H9 (cell line): ENCODE data around the gene SMCO4. TPM values are rescaled to one million over a fixed set of nuclear protein-coding genes. Genes with fewer than 3 reads are reported as not detected.

ENCODE experiments used
- DNase-seq: peaks from one replicate; pipeline ENCODE4 v3.0.0-alpha.2; 2017
- H2AFZ ChIP-seq: one replicate; pipeline ENCODE4 v1.6.1; 2013; ENCODE audit warnings: mild to moderate bottlenecking, low read length, control low read depth, moderate library complexity
- H2AK5ac ChIP-seq: 2 replicates; pipeline ENCODE4 v1.6.1; 2013; ENCODE audit warnings: low read length, control low read depth, mixed read lengths; ENCODE audit not compliant: insufficient read length
- H2BK120ac ChIP-seq: one replicate; pipeline ENCODE4 v1.6.1; 2013; ENCODE audit warnings: low read depth, mild to moderate bottlenecking, low read length, control low read depth, inconsistent platforms; ENCODE audit not compliant: poor library complexity, severe bottlenecking
- H2BK12ac ChIP-seq: 2 replicates; pipeline ENCODE4 v1.6.1; 2013; ENCODE audit warnings: low read length, control low read depth, mixed read lengths, low read depth; ENCODE audit not compliant: insufficient read length
- H2BK15ac ChIP-seq: 2 replicates; pipeline ENCODE4 v1.6.1; 2013; ENCODE audit warnings: low read depth, low read length, control low read depth
- H2BK20ac ChIP-seq: one replicate; pipeline ENCODE4 v1.6.1; 2013; ENCODE audit warnings: low read depth, mild to moderate bottlenecking, low read length, control low read depth, inconsistent platforms; ENCODE audit not compliant: poor library complexity, severe bottlenecking
- H2BK5ac ChIP-seq: 2 replicates; pipeline ENCODE4 v1.6.1; 2013; ENCODE audit warnings: low read length, control low read depth, mixed read lengths; ENCODE audit not compliant: insufficient read length
- H3K14ac ChIP-seq: 2 replicates; pipeline ENCODE4 v1.6.1; 2013; ENCODE audit warnings: low read length, control low read depth; ENCODE audit not compliant: insufficient read depth
- H3K18ac ChIP-seq: 2 replicates; pipeline ENCODE4 v1.6.1; 2013; ENCODE audit warnings: low read depth, mild to moderate bottlenecking, mixed read lengths, low read length, control low read depth; ENCODE audit not compliant: insufficient read length
- H3K23ac ChIP-seq: 2 replicates; pipeline ENCODE4 v1.6.1; 2013; ENCODE audit warnings: low read length, control low read depth, mixed read lengths, low read depth; ENCODE audit not compliant: insufficient read length
- H3K23me2 ChIP-seq: 2 replicates; pipeline ENCODE4 v1.6.1; 2013; ENCODE audit warnings: low read depth, mild to moderate bottlenecking, mixed read lengths, low read length, control low read depth; ENCODE audit not compliant: insufficient read length, poor library complexity, severe bottlenecking
- H3K27ac ChIP-seq: 2 replicates; pipeline ENCODE4 v1.5.1; 2013; ENCODE audit warnings: low read length, control low read depth, mixed read lengths, low read depth; ENCODE audit not compliant: insufficient read length
- H3K27me3 ChIP-seq: 2 replicates; pipeline ENCODE4 v1.6.1; 2013; ENCODE audit warnings: low read length, control low read depth, inconsistent platforms; ENCODE audit not compliant: insufficient read depth
- H3K4ac ChIP-seq: 2 replicates; pipeline ENCODE4 v1.6.1; 2013; ENCODE audit warnings: low read depth, mild to moderate bottlenecking, control low read depth, inconsistent platforms, low read length, moderate library complexity
- H3K4me1 ChIP-seq: 2 replicates; pipeline ENCODE4 v1.6.1; 2013; ENCODE audit warnings: low read length, control low read depth, inconsistent platforms; ENCODE audit not compliant: insufficient read depth
- H3K4me2 ChIP-seq: 2 replicates; pipeline ENCODE4 v1.6.1; 2013; ENCODE audit warnings: low read length, control low read depth, mixed read lengths; ENCODE audit not compliant: insufficient read length, insufficient read depth
- H3K56ac ChIP-seq: 2 replicates; pipeline ENCODE4 v1.6.1; 2013; ENCODE audit warnings: low read depth, mild to moderate bottlenecking, mixed read lengths, low read length, control low read depth; ENCODE audit not compliant: insufficient read length
- H3K79me1 ChIP-seq: 2 replicates; pipeline ENCODE4 v1.6.1; 2013; ENCODE audit warnings: low read depth, mild to moderate bottlenecking, moderate library complexity, low read length, control low read depth, inconsistent platforms; ENCODE audit not compliant: insufficient read depth, poor library complexity, severe bottlenecking
- H3K79me2 ChIP-seq: 2 replicates; pipeline ENCODE4 v1.6.1; 2013; ENCODE audit warnings: low read length, control low read depth, inconsistent platforms; ENCODE audit not compliant: insufficient read depth
- H3K9ac ChIP-seq: 2 replicates; pipeline ENCODE4 v1.6.1; 2013; ENCODE audit warnings: low read length, control low read depth, mixed read lengths; ENCODE audit not compliant: insufficient read length; ENCODE audit errors: extremely low read depth
- H3K9me3 ChIP-seq: one replicate; pipeline ENCODE4 v1.6.1; 2013; ENCODE audit warnings: low read depth, low read length, inconsistent platforms; ENCODE audit not compliant: control insufficient read depth
- H3T11ph ChIP-seq: one replicate; pipeline ENCODE4 v1.6.1; 2013; ENCODE audit warnings: mild to moderate bottlenecking, low read length, control low read depth, inconsistent platforms
- H4K20me1 ChIP-seq: one replicate; pipeline ENCODE4 v1.6.1; 2013; ENCODE audit not compliant: control insufficient read depth, insufficient read length, insufficient read depth
- H4K5ac ChIP-seq: 2 replicates; pipeline ENCODE4 v1.6.1; 2013; ENCODE audit warnings: low read depth, mild to moderate bottlenecking, mixed read lengths, low read length, control low read depth; ENCODE audit not compliant: insufficient read length
- H4K8ac ChIP-seq: replicated peaks from 2 replicates; pipeline ENCODE4 v1.6.1; 2013; ENCODE audit warnings: low read length, control low read depth, mixed read lengths, low read depth; ENCODE audit not compliant: insufficient read length
- H4K91ac ChIP-seq: 2 replicates; pipeline ENCODE4 v1.6.1; 2013; ENCODE audit warnings: low read depth, mild to moderate bottlenecking, moderate library complexity, mixed read lengths, low read length, control low read depth; ENCODE audit not compliant: insufficient read length
- H3K27ac Mint-ChIP-seq, 3 experiments: 2 replicates in 2 of 3; 3 replicates in 1 of 3; pipeline ENCODE4 v1.8.0; 2020 to 2021; ENCODE audit warnings: mixed read lengths in 3 of 3, mild to moderate bottlenecking in 1 of 3, moderate library complexity in 1 of 3
- H3K27me3 Mint-ChIP-seq: 2 replicates; pipeline ENCODE4 v1.8.0; 2021; ENCODE audit warnings: low read depth, mild to moderate bottlenecking, moderate library complexity, mixed read lengths
- H3K36me3 Mint-ChIP-seq, 3 experiments: 2 replicates in 2 of 3; 3 replicates in 1 of 3; pipeline ENCODE4 v1.8.0; 2020 to 2021; ENCODE audit warnings: low read depth in 3 of 3, mixed read lengths in 3 of 3; ENCODE audit not compliant: insufficient read depth in 1 of 3
- H3K4me1 Mint-ChIP-seq, 2 experiments: 2 replicates each; pipeline ENCODE4 v1.8.0; 2020; ENCODE audit warnings: mixed read lengths in 2 of 2
- H3K4me3 Mint-ChIP-seq, 2 experiments: 2 replicates in 1 of 2; 3 replicates in 1 of 2; pipeline ENCODE4 v1.8.0; 2020 to 2021; ENCODE audit warnings: mild to moderate bottlenecking in 2 of 2, mixed read lengths in 2 of 2, moderate library complexity in 1 of 2
- H3K9me3 Mint-ChIP-seq, 2 experiments: 2 replicates in 1 of 2; 3 replicates in 1 of 2; pipeline ENCODE4 v1.8.0; 2020; ENCODE audit warnings: mild to moderate bottlenecking in 2 of 2, mixed read lengths in 2 of 2, moderate library complexity in 1 of 2
- WGBS: extraction: QIAGEN DNeasy Blood & Tissue Kit; methylation state at CpG from one replicate; pipeline ENCODE4 v1.1.7; 2013; ENCODE audit warnings: missing lambda C conversion rate, low lambda C conversion rate, mixed read lengths; ENCODE audit not compliant: insufficient read length; ENCODE audit errors: extremely low coverage; 5-methylcytosine and 5-hydroxymethylcytosine counted together
- total RNA-seq: library from RNA; stranded (reverse); gene quantifications from 2 replicates; pipeline ENCODE4 v1.2.1, GENCODE V29; 2021
- TF ChIP-seq, protein P1 (sequence below): fragments of 200-600 bp; sonication (generic); conservative IDR thresholded peaks from 3 replicates; pipeline ENCODE4 v1.8.0; 2021; ENCODE audit warnings: antibody characterized with exemption, mild to moderate bottlenecking

SMCO4 gene
- total RNA-seq, 1 experiment from 2014 or later: 35.6 TPM

DNA sequence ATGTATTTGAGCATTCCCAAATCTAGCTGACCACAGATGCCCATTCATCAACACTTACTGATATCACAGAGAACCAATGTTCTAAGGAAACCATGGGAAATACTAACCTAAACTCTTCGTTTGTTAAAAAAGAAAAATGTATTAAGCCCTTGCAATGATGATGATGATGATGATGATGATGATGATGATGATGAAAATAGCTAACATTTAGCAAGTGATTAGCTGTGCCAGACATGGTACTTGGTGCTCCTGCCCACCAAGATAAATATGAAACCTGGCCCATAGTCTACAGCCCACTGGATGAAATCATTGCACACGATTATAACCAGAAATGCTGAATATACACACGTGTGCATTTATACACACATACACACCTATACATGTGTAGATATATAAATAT, 37.5 kb downstream of the SMCO4 start:
- H2BK20ac ChIP-seq: no peak overlapping the region
- no peaks in the 10 kb centered on the region for H3K27me3 Mint-ChIP-seq
- H2BK15ac ChIP-seq: no peak overlapping the region
- H3K14ac ChIP-seq: no peak overlapping the region
- H4K20me1 ChIP-seq: no peaks in the 10 kb centered on the region
- no peak overlapping the region for H2AK5ac ChIP-seq
- no peaks in the 10 kb centered on the region for H3K79me2 ChIP-seq
- no peaks in the 10 kb centered on the region for H3K79me1 ChIP-seq
- peaks cover 17 to 21% (median 17%) of the 10 kb centered on the region in 3 experiments for H3K36me3 Mint-ChIP-seq
- H3K4me2 ChIP-seq: no peak overlapping the region
- no peak overlapping the region for H2BK120ac ChIP-seq
- no peak overlapping the region for H3K23ac ChIP-seq
- H3K9me3 Mint-ChIP-seq: peaks cover 7 to 8% of the 10 kb centered on the region in 2 experiments; a peak in 4 of 5 replicates
- H3K27me3 ChIP-seq: no peaks in the 10 kb centered on the region
- H3K4ac ChIP-seq: no peak overlapping the region
- H3K4me1 Mint-ChIP-seq: no peaks in the 10 kb centered on the region
- no peak overlapping the region for H3K27ac ChIP-seq
- no peak overlapping the region for H3K9ac ChIP-seq
- no peaks in the 10 kb centered on the region for H3K23me2 ChIP-seq
- TF ChIP-seq, protein P1, sequence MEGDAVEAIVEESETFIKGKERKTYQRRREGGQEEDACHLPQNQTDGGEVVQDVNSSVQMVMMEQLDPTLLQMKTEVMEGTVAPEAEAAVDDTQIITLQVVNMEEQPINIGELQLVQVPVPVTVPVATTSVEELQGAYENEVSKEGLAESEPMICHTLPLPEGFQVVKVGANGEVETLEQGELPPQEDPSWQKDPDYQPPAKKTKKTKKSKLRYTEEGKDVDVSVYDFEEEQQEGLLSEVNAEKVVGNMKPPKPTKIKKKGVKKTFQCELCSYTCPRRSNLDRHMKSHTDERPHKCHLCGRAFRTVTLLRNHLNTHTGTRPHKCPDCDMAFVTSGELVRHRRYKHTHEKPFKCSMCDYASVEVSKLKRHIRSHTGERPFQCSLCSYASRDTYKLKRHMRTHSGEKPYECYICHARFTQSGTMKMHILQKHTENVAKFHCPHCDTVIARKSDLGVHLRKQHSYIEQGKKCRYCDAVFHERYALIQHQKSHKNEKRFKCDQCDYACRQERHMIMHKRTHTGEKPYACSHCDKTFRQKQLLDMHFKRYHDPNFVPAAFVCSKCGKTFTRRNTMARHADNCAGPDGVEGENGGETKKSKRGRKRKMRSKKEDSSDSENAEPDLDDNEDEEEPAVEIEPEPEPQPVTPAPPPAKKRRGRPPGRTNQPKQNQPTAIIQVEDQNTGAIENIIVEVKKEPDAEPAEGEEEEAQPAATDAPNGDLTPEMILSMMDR: no peak
- no peak overlapping the region for H4K5ac ChIP-seq
- no peak overlapping the region for H3K56ac ChIP-seq
- H3K4me1 ChIP-seq: no peaks in the 10 kb centered on the region
- H2AFZ ChIP-seq: no peak overlapping the region
- H3K4me3 Mint-ChIP-seq: no peak overlapping the region
- no peak overlapping the region for H2BK5ac ChIP-seq
- no peak overlapping the region; a peak in 1 of 7 replicates for H3K27ac Mint-ChIP-seq
- no peak overlapping the region for H2BK12ac ChIP-seq
- no peak overlapping the region for H3K18ac ChIP-seq
- H4K91ac ChIP-seq: no peak overlapping the region
- no CpG with 5 or more reads among the region's 3 CpGs for WGBS
- H3T11ph ChIP-seq: no peak overlapping the region
- DNase-seq: no peak
- H4K8ac ChIP-seq: no peak overlapping the region
- no peaks in the 10 kb centered on the region for H3K9me3 ChIP-seq
